RPMI8226 (cell line): Measurements from ENCODE around the gene RAMP3.
"Not testable (repeated sequence)": the region's sequence is repeated elsewhere in the genome, so short reads cannot be mapped to it uniquely, and the experiment has no call there.

ENCODE experiments used
- DNase-seq: peaks from one replicate; pipeline ENCODE4 v3.0.0-alpha.2; 2015

Gene RAMP3

GRCh38 chr7:45157653-45158401, at the start of gene RAMP3:
Gene RAMP3, plus strand, starts transcription at chr7:45157791. Its CDS starts 38 bp downstream, at chr7:45157829.
- DNase-seq, result no peak

- DNase-seq, result no peak
These were observed 48.7 kb upstream of the RAMP3 start for GRCh38 chr7:45108863-45109262.

GRCh38 chr7:45111298-45112223, 46.0 kb upstream of the RAMP3 start, which contains the start of gene TBRG4:
Gene TBRG4, minus strand, starts transcription at chr7:45111697. Its CDS starts 2,460 bp downstream, at chr7:45109237.
- DNase-seq, result peak; percentile 99

- peak; percentile 67 for DNase-seq
These were observed 44.9 kb upstream of the RAMP3 start for GRCh38 chr7:45112648-45113047.

GRCh38 chr7:45114257-45114656, 43.3 kb upstream of the RAMP3 start:
- DNase-seq, result not testable (repeated sequence)

- DNase-seq, result peak; percentile 33
These were observed 42.7 kb upstream of the RAMP3 start for GRCh38 chr7:45114926-45115325.

GRCh38 chr7:45116048-45116447, 41.5 kb upstream of the RAMP3 start:
- DNase-seq, result no peak

GRCh38 chr7:45117582-45117981, 40.0 kb upstream of the RAMP3 start:
- no peak for DNase-seq

GRCh38 chr7:45118292-45118691, 39.3 kb upstream of the RAMP3 start:
- DNase-seq, result no peak

- no peak for DNase-seq
These were observed 38.7 kb upstream of the RAMP3 start for GRCh38 chr7:45118889-45119331.

GRCh38 chr7:45119550-45119949, 38.0 kb upstream of the RAMP3 start:
- DNase-seq, result no peak

- no peak for DNase-seq
These were observed 34.4 kb upstream of the RAMP3 start for GRCh38 chr7:45122975-45123860.

- no peak for DNase-seq
These were observed 33.5 kb upstream of the RAMP3 start for GRCh38 chr7:45123913-45124710.

- DNase-seq, result no peak
These were observed 32.2 kb upstream of the RAMP3 start for GRCh38 chr7:45125193-45125904.

GRCh38 chr7:45126201-45126600, 31.4 kb upstream of the RAMP3 start:
- DNase-seq, result no peak

GRCh38 chr7:45126920-45127319, 30.7 kb upstream of the RAMP3 start:
- no peak for DNase-seq

- no peak for DNase-seq
These were observed 28.3 kb upstream of the RAMP3 start for GRCh38 chr7:45129181-45129800.

- no peak for DNase-seq
These were observed 27.7 kb upstream of the RAMP3 start for GRCh38 chr7:45129906-45130305.

GRCh38 chr7:45130910-45131309, 26.7 kb upstream of the RAMP3 start:
- DNase-seq, result peak; percentile 57

GRCh38 chr7:45131891-45132290, 25.7 kb upstream of the RAMP3 start:
- DNase-seq, result no peak
